DND-41 (cell line): ENCODE results near the gene MOGAT2.

ENCODE experiments used
- ATAC-seq: fragments of 200-7000 bp; cut with Tn5 transposase; 3 replicates; pipeline ENCODE4 v1.9.1; 2021; ENCODE audit warnings: low read depth; ENCODE audit not compliant: insufficient read depth
- DNase-seq: peaks from one replicate; pipeline ENCODE4 v3.0.0-alpha.2; 2020
- H2AFZ ChIP-seq: 2 replicates; pipeline ENCODE4 v1.6.0; 2012; ENCODE audit warnings: low read depth, low read length
- H3K27ac ChIP-seq: 2 replicates; pipeline ENCODE4 v1.5.1; 2012; ENCODE audit warnings: low read length, inconsistent platforms
- H3K27me3 ChIP-seq: fragments of 200-600 bp; sonication (generic); 2 replicates; pipeline ENCODE4 v1.6.0; 2012; ENCODE audit warnings: low read length, mild to moderate bottlenecking, inconsistent platforms; ENCODE audit not compliant: insufficient read depth, poor library complexity
- H3K36me3 ChIP-seq: 2 replicates; pipeline ENCODE4 v1.5.1; 2012; ENCODE audit warnings: low read length, inconsistent platforms; ENCODE audit not compliant: insufficient read depth
- H3K4me1 ChIP-seq: 2 replicates; pipeline ENCODE4 v1.5.1; 2012; ENCODE audit warnings: mild to moderate bottlenecking, low read length; ENCODE audit not compliant: insufficient read depth
- H3K4me2 ChIP-seq: 2 replicates; pipeline ENCODE4 v1.6.0; 2012; ENCODE audit warnings: mild to moderate bottlenecking, moderate library complexity, low read length, inconsistent platforms; ENCODE audit not compliant: insufficient read depth
- H3K4me3 ChIP-seq, 2 experiments: fragments of 200-600 bp in 1 of 2; shearing (Covaris generic) in 1 of 2; 2 replicates each; pipeline ENCODE4 v1.5.1; 2012 to 2016; ENCODE audit warnings: inconsistent platforms in 2 of 2, low read length in 2 of 2, mild to moderate bottlenecking in 2 of 2, low read depth in 1 of 2, moderate library complexity in 1 of 2
- H3K79me2 ChIP-seq: 2 replicates; pipeline ENCODE4 v1.6.0; 2012; ENCODE audit warnings: low read length, inconsistent platforms; ENCODE audit not compliant: insufficient read depth
- H3K9ac ChIP-seq: 2 replicates; pipeline ENCODE4 v1.6.0; 2012; ENCODE audit warnings: low read depth, mild to moderate bottlenecking, inconsistent platforms, low read length, moderate library complexity
- H3K9me3 ChIP-seq: 2 replicates; pipeline ENCODE4 v1.5.1; 2012; ENCODE audit warnings: low read length, moderate library complexity, mild to moderate bottlenecking, inconsistent platforms; ENCODE audit not compliant: insufficient read depth, severe bottlenecking
- H4K20me1 ChIP-seq: 2 replicates; pipeline ENCODE4 v1.6.0; 2012; ENCODE audit warnings: low read length; ENCODE audit not compliant: insufficient read depth
- CTCF ChIP-seq: IDR thresholded peaks from 2 replicates; pipeline ENCODE4 v1.5.1; 2012; ENCODE audit warnings: borderline replicate concordance, low read length, moderate library complexity, mild to moderate bottlenecking; ENCODE audit not compliant: poor library complexity, severe bottlenecking; ENCODE audit errors: extremely low read depth
- EZH2 ChIP-seq: IDR thresholded peaks from 3 replicates; pipeline ENCODE4 v1.6.1; 2012; ENCODE audit warnings: borderline replicate concordance, low read depth, mild to moderate bottlenecking, moderate library complexity, low read length, inconsistent platforms; ENCODE audit not compliant: severe bottlenecking

The MOGAT2 gene

GRCh38 chr11:75721852-75722668, 4.4 kb downstream of the MOGAT2 start:
- no peaks in the 10 kb centered on the region for H3K4me1 ChIP-seq
- ATAC-seq (no peak), DNase-seq (no peak)
- no peak overlapping the region for H2AFZ ChIP-seq
- no peak overlapping the region for H3K27ac ChIP-seq
- H3K79me2 ChIP-seq = no peaks in the 10 kb centered on the region
- H3K4me3 ChIP-seq = no peak overlapping the region
- no peaks in the 10 kb centered on the region for H3K9me3 ChIP-seq
- H3K4me2 ChIP-seq = no peak overlapping the region
- peaks cover 4% of the 10 kb centered on the region for H3K27me3 ChIP-seq
- TF ChIP-seq EZH2 (no peak), CTCF (no peak)
- no peaks in the 10 kb centered on the region; the same call in 1 of the 2 replicates for H4K20me1 ChIP-seq
- no peaks in the 10 kb centered on the region for H3K36me3 ChIP-seq
- no peak overlapping the region for H3K9ac ChIP-seq

- H3K4me2 ChIP-seq = no peak overlapping the region
- H3K27ac ChIP-seq = no peak overlapping the region
- peaks cover 4% of the 10 kb centered on the region for H3K27me3 ChIP-seq
- TF ChIP-seq CTCF (no peak), EZH2 (no peak)
- H3K9me3 ChIP-seq = no peaks in the 10 kb centered on the region
- no peaks in the 10 kb centered on the region for H3K4me1 ChIP-seq
- no peak overlapping the region for H3K9ac ChIP-seq
- H3K4me3 ChIP-seq = no peak overlapping the region
- no peaks in the 10 kb centered on the region for H3K79me2 ChIP-seq
- no peak overlapping the region for H2AFZ ChIP-seq
- no peak for DNase-seq
- H4K20me1 ChIP-seq = no peaks in the 10 kb centered on the region; the same call in 1 of the 2 replicates
- no peaks in the 10 kb centered on the region for H3K36me3 ChIP-seq
- no peak for ATAC-seq
Observed at GRCh38 chr11:75722669-75723042, 5.0 kb downstream of the MOGAT2 start.

GRCh38 chr11:75725547-75726320, 8.1 kb downstream of the MOGAT2 start:
- H3K79me2 ChIP-seq = no peaks in the 10 kb centered on the region
- H4K20me1 ChIP-seq = no peaks in the 10 kb centered on the region; the same call in 1 of the 2 replicates
- TF ChIP-seq CTCF (no peak), EZH2 (no peak)
- H3K9me3 ChIP-seq = no peaks in the 10 kb centered on the region
- H3K9ac ChIP-seq = no peak overlapping the region
- H2AFZ ChIP-seq = no peak overlapping the region
- no peak overlapping the region for H3K27ac ChIP-seq
- no peak overlapping the region for H3K4me3 ChIP-seq
- no peaks in the 10 kb centered on the region for H3K4me1 ChIP-seq
- peaks cover 4% of the 10 kb centered on the region for H3K27me3 ChIP-seq
- DNase-seq = no peak
- H3K4me2 ChIP-seq = no peak overlapping the region
- no peaks in the 10 kb centered on the region for H3K36me3 ChIP-seq
- no peak for ATAC-seq
